ENCODE results near the gene SRSF11.

DNA sequence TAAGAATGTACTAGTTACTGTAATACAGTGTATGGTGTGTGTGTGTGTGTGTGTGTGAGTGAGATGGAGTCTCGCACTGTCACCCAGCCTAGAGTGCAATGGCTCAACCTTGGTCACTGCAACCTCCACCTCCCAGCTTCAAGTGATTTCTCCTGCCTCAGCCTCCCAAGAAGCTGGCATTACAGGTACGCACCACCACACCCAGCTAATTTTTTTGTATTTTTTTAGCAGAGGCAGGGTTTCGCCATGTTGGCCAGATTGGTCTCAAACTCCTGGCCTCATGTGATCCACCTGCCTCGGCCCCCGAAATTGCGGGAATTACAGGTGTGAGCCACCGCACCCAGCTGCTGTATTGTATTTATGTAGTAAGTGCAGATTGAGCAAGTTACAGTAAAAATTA is 12.9 kb upstream of the SRSF11 start:
- TF ChIP-seq, protein P1, sequence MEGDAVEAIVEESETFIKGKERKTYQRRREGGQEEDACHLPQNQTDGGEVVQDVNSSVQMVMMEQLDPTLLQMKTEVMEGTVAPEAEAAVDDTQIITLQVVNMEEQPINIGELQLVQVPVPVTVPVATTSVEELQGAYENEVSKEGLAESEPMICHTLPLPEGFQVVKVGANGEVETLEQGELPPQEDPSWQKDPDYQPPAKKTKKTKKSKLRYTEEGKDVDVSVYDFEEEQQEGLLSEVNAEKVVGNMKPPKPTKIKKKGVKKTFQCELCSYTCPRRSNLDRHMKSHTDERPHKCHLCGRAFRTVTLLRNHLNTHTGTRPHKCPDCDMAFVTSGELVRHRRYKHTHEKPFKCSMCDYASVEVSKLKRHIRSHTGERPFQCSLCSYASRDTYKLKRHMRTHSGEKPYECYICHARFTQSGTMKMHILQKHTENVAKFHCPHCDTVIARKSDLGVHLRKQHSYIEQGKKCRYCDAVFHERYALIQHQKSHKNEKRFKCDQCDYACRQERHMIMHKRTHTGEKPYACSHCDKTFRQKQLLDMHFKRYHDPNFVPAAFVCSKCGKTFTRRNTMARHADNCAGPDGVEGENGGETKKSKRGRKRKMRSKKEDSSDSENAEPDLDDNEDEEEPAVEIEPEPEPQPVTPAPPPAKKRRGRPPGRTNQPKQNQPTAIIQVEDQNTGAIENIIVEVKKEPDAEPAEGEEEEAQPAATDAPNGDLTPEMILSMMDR (conservative IDR thresholded peaks at IDR 0.05; ENCODE audit: low read length): no peak
- TF ChIP-seq EZH2phosphoT487 (IDR thresholded peaks at IDR 0.05; ENCODE audit: borderline replicate concordance, low read depth, low read length): no peak
